ENCODE results near the gene STOML1. TPM values are rescaled to one million over a fixed set of nuclear protein-coding genes. Genes with fewer than 3 reads are reported as not detected.

The STOML1 gene
- 27.8 and 43.9 TPM in 2 replicates for total RNA-seq (2014; rRNA removed; shearing (Covaris generic))
- 26.9 and 27.2 TPM in 2 replicates for polyA plus RNA-seq (2016; fragmentation: Nextera tagmentation; extraction: Ambion mirVana)

- Histone ChIP-seq H3K9ac (peak within 1 kb of the TSS; percentile 71), H3K9me2 (ENCODE audit: insufficient read depth) (no peaks in the 10 kb centered on the region), H3K27ac (peak within 1 kb of the TSS; percentile 51), H3F3A (ENCODE audit: insufficient read depth) (peaks cover 41% of the 10 kb centered on the region), H3K4me1 (ENCODE audit: insufficient read depth) (peaks cover 33% of the 10 kb centered on the region), H3K36me3 (ENCODE audit: low read depth) (no peaks in the 10 kb centered on the region), H3K4me3 (peak within 1 kb of the TSS; percentile 90), H3K4me2 (ENCODE audit: unreplicated experiment) (peak within 1 kb of the TSS; percentile 94), H2AFZ (peak within 1 kb of the TSS; percentile 84), H4K20me1 (ENCODE audit: insufficient read depth) (no peaks in the 10 kb centered on the region), H3K27me3 (replicated peaks; ENCODE audit: insufficient read depth) (no peaks in the 10 kb centered on the region), H3K9me3 (ENCODE audit: low read depth) (no peaks in the 10 kb centered on the region), H3K79me2 (ENCODE audit: insufficient read depth) (peaks cover 37% of the 10 kb centered on the region)
- in situ Hi-C loops (cut with MboI) = no loop called here
- no peak for TF ChIP-seq EZH2phosphoT487 (IDR thresholded peaks at IDR 0.05; ENCODE audit: insufficient read depth, low read depth)
- TF ChIP-seq EZH2 (IDR thresholded peaks at IDR 0.05; ENCODE audit: insufficient read depth, poor library complexity, severe bottlenecking) = no peak
- 3% methylated on average over 41 to 47 of the region's 72 CpGs for WGBS, 2 experiments (ENCODE audit: low coverage in 1 of 2, low lambda C conversion rate in 2 of 2, missing lambda C conversion rate in 2 of 2)
- DNase-seq = peak; percentile 98
Observed at GRCh38 chr15:73991726-73992593, at the start of gene STOML1. TSS of gene STOML1 (minus strand) at chr15:73992295. CDS start at chr15:73992223, 72 bp downstream.

- Histone ChIP-seq H3K4me2 (ENCODE audit: unreplicated experiment) (peak overlapping the region; percentile 77), H3K4me3 (no peak overlapping the region), H3K9me2 (ENCODE audit: insufficient read depth) (no peaks in the 10 kb centered on the region), H2AFZ (peak overlapping the region; percentile 58; the same call in 1 of the 2 replicates), H3K27ac (peak overlapping the region; percentile 89), H3K27me3 (replicated peaks; ENCODE audit: insufficient read depth) (no peaks in the 10 kb centered on the region), H3K79me2 (ENCODE audit: insufficient read depth) (no peaks in the 10 kb centered on the region), H3K36me3 (ENCODE audit: low read depth) (peaks cover 13% of the 10 kb centered on the region; the same call in 1 of the 2 replicates), H3K9me3 (ENCODE audit: low read depth) (no peaks in the 10 kb centered on the region), H3K4me1 (ENCODE audit: insufficient read depth) (peaks cover 36% of the 10 kb centered on the region), H3F3A (ENCODE audit: insufficient read depth) (peaks cover 39% of the 10 kb centered on the region), H4K20me1 (ENCODE audit: insufficient read depth) (no peaks in the 10 kb centered on the region), H3K9ac (peak overlapping the region; percentile 41)
- in situ Hi-C loops (cut with MboI) = no loop called here
- no peak for TF ChIP-seq EZH2 (IDR thresholded peaks at IDR 0.05; ENCODE audit: insufficient read depth, poor library complexity, severe bottlenecking)
- no peak for TF ChIP-seq EZH2phosphoT487 (IDR thresholded peaks at IDR 0.05; ENCODE audit: insufficient read depth, low read depth)
- DNase-seq = peak; percentile 50
- WGBS, 2 experiments (ENCODE audit: low coverage in 1 of 2, low lambda C conversion rate in 2 of 2, missing lambda C conversion rate in 2 of 2) = 25 to 31% methylated on average over 10 of the region's 10 CpGs
Observed at GRCh38 chr15:74041311-74041756, 49.2 kb upstream of the STOML1 start.

GRCh38 chr15:74040109-74040850 lies 48.2 kb upstream of the STOML1 start:
- in situ Hi-C loops (cut with MboI) = no loop called here
- H3K4me3 ChIP-seq = 0 out of 2 replicates have a peak overlapping the region, but pooled peaks have one; percentile 18
- peak overlapping the region; percentile 58; the same call in 1 of the 2 replicates for H2AFZ ChIP-seq

GRCh38 chr15:74039656-74040010 lies 47.5 kb upstream of the STOML1 start:
- Histone ChIP-seq H3K79me2 (ENCODE audit: insufficient read depth) (no peaks in the 10 kb centered on the region), H3K27me3 (replicated peaks; ENCODE audit: insufficient read depth) (no peaks in the 10 kb centered on the region), H3K4me1 (ENCODE audit: insufficient read depth) (peaks cover 36% of the 10 kb centered on the region), H2AFZ (no peak overlapping the region), H3K27ac (peak overlapping the region; percentile 89), H3K9me3 (ENCODE audit: low read depth) (no peaks in the 10 kb centered on the region), H3K9me2 (ENCODE audit: insufficient read depth) (no peaks in the 10 kb centered on the region), H4K20me1 (ENCODE audit: insufficient read depth) (no peaks in the 10 kb centered on the region), H3K4me2 (ENCODE audit: unreplicated experiment) (peak overlapping the region; percentile 63), H3K36me3 (ENCODE audit: low read depth) (peaks cover 17% of the 10 kb centered on the region; the same call in 1 of the 2 replicates), H3K4me3 (no peak overlapping the region), H3K9ac (peak overlapping the region; percentile 56), H3F3A (ENCODE audit: insufficient read depth) (peaks cover 39% of the 10 kb centered on the region)
- in situ Hi-C loops (cut with MboI) = no loop called here
- WGBS, 2 experiments (ENCODE audit: low coverage in 1 of 2, low lambda C conversion rate in 2 of 2, missing lambda C conversion rate in 2 of 2) = 57 to 60% methylated on average over 5 of the region's 5 CpGs
- DNase-seq = no peak
- TF ChIP-seq EZH2phosphoT487 (IDR thresholded peaks at IDR 0.05; ENCODE audit: insufficient read depth, low read depth) (no peak), EZH2 (IDR thresholded peaks at IDR 0.05; ENCODE audit: insufficient read depth, poor library complexity, severe bottlenecking) (no peak)

More at GRCh38 chr15:74040109-74040850, 48.2 kb upstream of the STOML1 start:
- peak overlapping the region; percentile 77 for H3K4me2 ChIP-seq (ENCODE audit: unreplicated experiment)
- peaks cover 39% of the 10 kb centered on the region for H3F3A ChIP-seq (ENCODE audit: insufficient read depth)
- peak overlapping the region; percentile 56 for H3K9ac ChIP-seq
- H3K79me2 ChIP-seq (ENCODE audit: insufficient read depth) = no peaks in the 10 kb centered on the region
- H4K20me1 ChIP-seq (ENCODE audit: insufficient read depth) = no peaks in the 10 kb centered on the region
- no peaks in the 10 kb centered on the region for H3K9me3 ChIP-seq (ENCODE audit: low read depth)
- H3K36me3 ChIP-seq (ENCODE audit: low read depth) = peaks cover 14% of the 10 kb centered on the region; the same call in 1 of the 2 replicates
- peak overlapping the region; percentile 89 for H3K27ac ChIP-seq
- WGBS, 2 experiments (ENCODE audit: low coverage in 1 of 2, low lambda C conversion rate in 2 of 2, missing lambda C conversion rate in 2 of 2) = 43 to 45% methylated on average over 7 of the region's 7 CpGs
- DNase-seq = peak; percentile 98
- TF ChIP-seq EZH2 (IDR thresholded peaks at IDR 0.05; ENCODE audit: insufficient read depth, poor library complexity, severe bottlenecking) (no peak), EZH2phosphoT487 (IDR thresholded peaks at IDR 0.05; ENCODE audit: insufficient read depth, low read depth) (no peak)
- no peaks in the 10 kb centered on the region for H3K27me3 ChIP-seq (replicated peaks; ENCODE audit: insufficient read depth)
- peaks cover 36% of the 10 kb centered on the region for H3K4me1 ChIP-seq (ENCODE audit: insufficient read depth)
- H3K9me2 ChIP-seq (ENCODE audit: insufficient read depth) = no peaks in the 10 kb centered on the region

Data from GM23248 (cell line).